Panc1 (cell line): ENCODE results near the gene BCAS3. TPM values are rescaled to one million over a fixed set of nuclear protein-coding genes. Genes with fewer than 3 reads are reported as not detected.

Experiments used
- ATAC-seq: fragments of 200-7000 bp; cut with Tn5 transposase; 2 replicates; pipeline ENCODE4 v1.9.1; 2020; ENCODE audit warnings: mild to moderate bottlenecking, moderate library complexity
- BruUV-seq: library from RNA; stranded (reverse); fragments of 400-500 nt; replicated peaks from 2 replicates; lab custom pipeline; 2021; lab: Mats Ljungman, UMichigan
- CTCF ChIA-PET: fragments of 300-600 bp; sonication (Branson Sonifier 250); formaldehyde crosslinking; loops from one replicate; lab custom pipeline; 2022; ENCODE audit warnings: antibody characterized with exemption; lab: Charles Lee
- POLR2A ChIA-PET: fragments of 300-600 bp; sonication (Branson Sonifier 250); formaldehyde crosslinking; loops from one replicate; lab custom pipeline; 2022; ENCODE audit warnings: antibody characterized with exemption; lab: Charles Lee
- DNase-seq: peaks from one replicate; pipeline ENCODE4 v3.0.0-alpha.2; 2010; ENCODE audit warnings: low read depth, low spot score
- H3K27ac ChIP-seq: 2 replicates; pipeline ENCODE4 v1.5.1; 2011; ENCODE audit warnings: mild to moderate bottlenecking, low read length, inconsistent platforms
- H3K27me3 ChIP-seq: fragments of 200-500 bp; sonication (Bioruptor generic); 2 replicates; pipeline ENCODE4 v1.6.0; 2014; ENCODE audit warnings: low read length, inconsistent platforms; ENCODE audit not compliant: control insufficient read depth, insufficient read depth
- H3K36me3 ChIP-seq: fragments of 200-500 bp; sonication (Bioruptor generic); 2 replicates; pipeline ENCODE4 v1.5.1; 2014; ENCODE audit warnings: inconsistent platforms, mild to moderate bottlenecking, low read length, moderate library complexity; ENCODE audit not compliant: control insufficient read depth, insufficient read depth
- H3K4me1 ChIP-seq: 2 replicates; pipeline ENCODE4 v1.5.1; 2011; ENCODE audit warnings: inconsistent platforms, mild to moderate bottlenecking, low read length, moderate library complexity; ENCODE audit not compliant: control insufficient read depth, insufficient read depth
- H3K4me3 ChIP-seq, 2 experiments: 2 replicates each; pipeline ENCODE4 v1.5.1; 2011 to 2012; ENCODE audit warnings: low read depth in 2 of 2, low read length in 2 of 2, mild to moderate bottlenecking in 2 of 2, inconsistent platforms in 1 of 2, moderate library complexity in 1 of 2
- H3K9me3 ChIP-seq: fragments of 200-500 bp; sonication (Bioruptor generic); 2 replicates; pipeline ENCODE4 v1.5.1; 2014; ENCODE audit warnings: low read depth, mild to moderate bottlenecking, inconsistent platforms, low read length, moderate library complexity; ENCODE audit not compliant: control insufficient read depth, insufficient read depth
- POLR2AphosphoS5 ChIP-seq: IDR thresholded peaks from 2 replicates; pipeline ENCODE4 v1.6.1; 2012; ENCODE audit warnings: mild to moderate bottlenecking, low read depth, low read length, moderate library complexity
- SIN3A ChIP-seq: IDR thresholded peaks from 2 replicates; pipeline ENCODE4 v1.6.1; 2012; ENCODE audit warnings: low read depth, mild to moderate bottlenecking, low read length, moderate library complexity, borderline replicate concordance; ENCODE audit not compliant: insufficient read depth
- TCF7L2 ChIP-seq: IDR thresholded peaks from 2 replicates; pipeline ENCODE4 v1.6.1; 2011; ENCODE audit warnings: mild to moderate bottlenecking, low read depth, low read length, inconsistent platforms
- in situ Hi-C: cut with HindIII; loops from 2 replicates; pipeline ENCODE4 v1.10.0; 2016; ENCODE audit warnings: low sequenced_read_pairs, low pct_unique_long_range_greater_than_20kb
- intact Hi-C: fragments of 100-400 bp; cut with micrococcal nuclease; formaldehyde crosslinking; loops from one replicate; pipeline ENCODE4 v1.10.0; 2022; ENCODE audit not compliant: unreplicated experiment
- total RNA-seq: library from RNA; stranded (reverse); gene quantifications from one replicate; pipeline ENCODE4 v1.2.1, GENCODE V29; 2021; ENCODE audit not compliant: unreplicated experiment
- TF ChIP-seq, protein P1 (sequence below), 2 experiments: IDR thresholded peaks; 2 replicates each; pipeline ENCODE4 v1.6.1; 2011 to 2012; ENCODE audit warnings: low read depth in 2 of 2, control low read depth in 1 of 2, low read length in 1 of 2, mild to moderate bottlenecking in 1 of 2, moderate library complexity in 1 of 2; ENCODE audit not compliant: insufficient read depth in 1 of 2
- TF ChIP-seq, protein P2 (sequence below): fragments of 450-650 bp; IDR thresholded peaks from 2 replicates; pipeline ENCODE4 v1.5.1; 2017; ENCODE audit warnings: mild to moderate bottlenecking

The BCAS3 gene
- total RNA-seq, 1 experiment from 2014 or later: 9.3 TPM

DNA sequence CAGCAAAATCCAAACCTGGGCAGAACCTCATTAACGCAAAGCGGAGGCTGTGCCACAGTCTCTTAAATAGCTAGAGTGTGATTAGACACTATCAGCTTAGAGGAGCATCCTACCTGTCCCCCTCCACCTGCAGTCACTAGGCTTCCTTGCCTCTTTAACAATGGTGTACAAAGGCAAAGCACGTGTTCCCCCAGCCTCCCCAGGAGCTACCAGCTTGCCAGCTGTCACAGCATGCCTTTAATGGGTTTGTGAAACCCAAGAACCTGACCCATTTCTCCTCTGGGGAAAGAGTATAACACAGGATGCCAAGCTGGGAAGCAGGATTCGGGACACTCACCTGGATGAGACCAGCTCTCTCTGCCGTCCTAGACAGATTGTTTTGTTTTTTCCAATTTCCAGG lies 684.7 kb downstream of the BCAS3 start:
- BruUV-seq: no TSS peak
- POLR2A ChIA-PET: no interaction called here
- TF ChIP-seq, protein P1, sequence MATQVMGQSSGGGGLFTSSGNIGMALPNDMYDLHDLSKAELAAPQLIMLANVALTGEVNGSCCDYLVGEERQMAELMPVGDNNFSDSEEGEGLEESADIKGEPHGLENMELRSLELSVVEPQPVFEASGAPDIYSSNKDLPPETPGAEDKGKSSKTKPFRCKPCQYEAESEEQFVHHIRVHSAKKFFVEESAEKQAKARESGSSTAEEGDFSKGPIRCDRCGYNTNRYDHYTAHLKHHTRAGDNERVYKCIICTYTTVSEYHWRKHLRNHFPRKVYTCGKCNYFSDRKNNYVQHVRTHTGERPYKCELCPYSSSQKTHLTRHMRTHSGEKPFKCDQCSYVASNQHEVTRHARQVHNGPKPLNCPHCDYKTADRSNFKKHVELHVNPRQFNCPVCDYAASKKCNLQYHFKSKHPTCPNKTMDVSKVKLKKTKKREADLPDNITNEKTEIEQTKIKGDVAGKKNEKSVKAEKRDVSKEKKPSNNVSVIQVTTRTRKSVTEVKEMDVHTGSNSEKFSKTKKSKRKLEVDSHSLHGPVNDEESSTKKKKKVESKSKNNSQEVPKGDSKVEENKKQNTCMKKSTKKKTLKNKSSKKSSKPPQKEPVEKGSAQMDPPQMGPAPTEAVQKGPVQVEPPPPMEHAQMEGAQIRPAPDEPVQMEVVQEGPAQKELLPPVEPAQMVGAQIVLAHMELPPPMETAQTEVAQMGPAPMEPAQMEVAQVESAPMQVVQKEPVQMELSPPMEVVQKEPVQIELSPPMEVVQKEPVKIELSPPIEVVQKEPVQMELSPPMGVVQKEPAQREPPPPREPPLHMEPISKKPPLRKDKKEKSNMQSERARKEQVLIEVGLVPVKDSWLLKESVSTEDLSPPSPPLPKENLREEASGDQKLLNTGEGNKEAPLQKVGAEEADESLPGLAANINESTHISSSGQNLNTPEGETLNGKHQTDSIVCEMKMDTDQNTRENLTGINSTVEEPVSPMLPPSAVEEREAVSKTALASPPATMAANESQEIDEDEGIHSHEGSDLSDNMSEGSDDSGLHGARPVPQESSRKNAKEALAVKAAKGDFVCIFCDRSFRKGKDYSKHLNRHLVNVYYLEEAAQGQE (IDR thresholded peaks at IDR 0.05; ENCODE audit: insufficient read depth in 1 of 2, low read depth in 2 of 2, low read length in 1 of 2): no peak
- TF ChIP-seq SIN3A: no peak
- TF ChIP-seq POLR2AphosphoS5: no peak
- TF ChIP-seq TCF7L2: no peak
- TF ChIP-seq, protein P2, sequence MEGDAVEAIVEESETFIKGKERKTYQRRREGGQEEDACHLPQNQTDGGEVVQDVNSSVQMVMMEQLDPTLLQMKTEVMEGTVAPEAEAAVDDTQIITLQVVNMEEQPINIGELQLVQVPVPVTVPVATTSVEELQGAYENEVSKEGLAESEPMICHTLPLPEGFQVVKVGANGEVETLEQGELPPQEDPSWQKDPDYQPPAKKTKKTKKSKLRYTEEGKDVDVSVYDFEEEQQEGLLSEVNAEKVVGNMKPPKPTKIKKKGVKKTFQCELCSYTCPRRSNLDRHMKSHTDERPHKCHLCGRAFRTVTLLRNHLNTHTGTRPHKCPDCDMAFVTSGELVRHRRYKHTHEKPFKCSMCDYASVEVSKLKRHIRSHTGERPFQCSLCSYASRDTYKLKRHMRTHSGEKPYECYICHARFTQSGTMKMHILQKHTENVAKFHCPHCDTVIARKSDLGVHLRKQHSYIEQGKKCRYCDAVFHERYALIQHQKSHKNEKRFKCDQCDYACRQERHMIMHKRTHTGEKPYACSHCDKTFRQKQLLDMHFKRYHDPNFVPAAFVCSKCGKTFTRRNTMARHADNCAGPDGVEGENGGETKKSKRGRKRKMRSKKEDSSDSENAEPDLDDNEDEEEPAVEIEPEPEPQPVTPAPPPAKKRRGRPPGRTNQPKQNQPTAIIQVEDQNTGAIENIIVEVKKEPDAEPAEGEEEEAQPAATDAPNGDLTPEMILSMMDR: no peak

DNA sequence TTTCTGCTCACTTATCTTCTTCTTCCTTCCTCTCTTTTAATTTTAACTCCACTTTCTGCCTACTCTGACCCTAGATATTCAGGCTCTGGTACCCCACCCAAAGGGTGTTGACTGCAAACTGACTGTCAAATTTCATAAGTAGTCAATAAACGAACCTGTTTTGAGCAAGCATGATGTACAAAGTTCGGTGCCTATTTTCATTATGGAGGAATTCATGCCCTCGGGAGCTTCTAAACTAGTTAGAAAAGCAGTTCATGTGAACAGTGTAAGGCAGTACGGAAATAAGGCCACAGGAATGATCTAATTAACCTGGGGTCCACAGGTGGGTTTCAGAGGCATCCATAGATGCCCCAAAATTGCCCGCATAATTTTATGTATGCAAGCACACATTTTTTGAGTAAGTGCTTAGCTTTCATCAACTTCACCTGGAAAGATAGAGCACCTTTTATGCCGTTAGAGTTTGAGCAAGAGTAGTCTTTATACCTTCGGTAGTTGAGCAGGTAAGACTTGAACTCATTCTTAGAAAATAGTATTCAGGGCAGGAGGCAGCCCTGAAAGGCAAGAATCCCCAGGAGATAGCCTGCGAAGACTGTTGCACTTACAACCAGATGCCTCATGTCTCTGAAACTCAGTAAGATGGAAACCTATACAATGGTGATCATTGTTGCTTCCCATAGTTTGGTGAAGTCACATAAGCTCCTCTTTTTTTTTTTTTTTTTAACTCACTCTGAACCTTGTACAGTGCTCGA lies 685.4 kb downstream of the BCAS3 start:
- no peaks in the 10 kb centered on the region for H3K9me3 ChIP-seq
- no peak overlapping the region for H3K4me3 ChIP-seq
- DNase-seq (no peak), ATAC-seq (no peak)
- H3K4me1 ChIP-seq: no peaks in the 10 kb centered on the region
- BruUV-seq: no TSS peak
- in situ Hi-C loops: no loop called here
- no peak for TF ChIP-seq POLR2AphosphoS5
- TF ChIP-seq, protein P1 (IDR thresholded peaks at IDR 0.05; ENCODE audit: insufficient read depth in 1 of 2, low read depth in 2 of 2, low read length in 1 of 2): no peak
- no peak for TF ChIP-seq SIN3A
- intact Hi-C loops: no loop called here
- H3K27ac ChIP-seq: no peak overlapping the region
- no peaks in the 10 kb centered on the region for H3K27me3 ChIP-seq
- CTCF ChIA-PET: interaction anchor here (0.6 kb wide), 1 partner anchor 151 kb away, joined by 4 read pairs; no protein-coding TSS in a partner anchor
- POLR2A ChIA-PET: no interaction called here
- H3K36me3 ChIP-seq: no peaks in the 10 kb centered on the region

More for the DNA sequence above, 684.7 kb downstream of the BCAS3 start:
- DNase-seq: no peak
- no peak for ATAC-seq
- H3K9me3 ChIP-seq: no peaks in the 10 kb centered on the region
- H3K4me3 ChIP-seq: no peak overlapping the region
- no peak overlapping the region for H3K27ac ChIP-seq
- no peaks in the 10 kb centered on the region for H3K4me1 ChIP-seq
- in situ Hi-C loops: no loop called here
- CTCF ChIA-PET: no interaction called here
- intact Hi-C loops: no loop called here
- no peaks in the 10 kb centered on the region for H3K27me3 ChIP-seq
- H3K36me3 ChIP-seq: no peaks in the 10 kb centered on the region
